Subcutaneous abdominal adipose tissue (tissue), 5 donors: ENCODE results near the gene EED.

Experiments
- H3K27ac ChIP-seq: one replicate; pipeline ENCODE4 v1.7.0; 2013; ENCODE audit warnings: low read depth, mild to moderate bottlenecking, inconsistent platforms, low read length, moderate library complexity
- H3K27me3 ChIP-seq, 5 donors: one replicate each; pipeline ENCODE4 v1.7.0; 2013; ENCODE audit warnings: low read length in 5 of 5, inconsistent platforms in 1 of 5; ENCODE audit not compliant: control insufficient read depth in 5 of 5, insufficient read depth in 4 of 5
- H3K36me3 ChIP-seq, 5 donors: one replicate each; pipeline ENCODE4 v1.7.0; 2013; ENCODE audit warnings: low read length in 5 of 5; ENCODE audit not compliant: control insufficient read depth in 5 of 5, insufficient read depth in 5 of 5
- H3K4me1 ChIP-seq, 5 donors: one replicate each; pipeline ENCODE4 v1.7.0; 2013; ENCODE audit warnings: low read length in 5 of 5, mild to moderate bottlenecking in 3 of 5, moderate library complexity in 1 of 5; ENCODE audit not compliant: control insufficient read depth in 5 of 5, insufficient read depth in 5 of 5
- H3K4me3 ChIP-seq, 5 donors: one replicate each; pipeline ENCODE4 v1.7.0; 2013; ENCODE audit warnings: low read length in 5 of 5, low read depth in 1 of 5
- H3K9ac ChIP-seq, 5 donors: one replicate each; pipeline ENCODE4 v1.7.0; 2013; ENCODE audit warnings: low read length in 5 of 5, mild to moderate bottlenecking in 4 of 5, moderate library complexity in 3 of 5
- H3K9me3 ChIP-seq, 5 donors: one replicate each; pipeline ENCODE4 v1.7.0; 2013; ENCODE audit warnings: low read length in 5 of 5; ENCODE audit not compliant: control insufficient read depth in 5 of 5
- donor health status: healthy.
- donor health status: healthy.
- donor health status: healthy.
- donor health status: healthy.
- donor health status: healthy.

Gene EED

GRCh38 chr11:86244522-86245368 lies at the start of gene EED:
TSS of gene EED (plus strand) at chr11:86244753. CDS start at chr11:86245230, 477 bp downstream.
- H3K36me3 ChIP-seq = no peaks in the 10 kb centered on the region
- peak within 1 kb of the TSS; percentile 42 to 99 (median 93) for H3K9ac ChIP-seq

GRCh38 chr11:86194998-86195397 lies 49.6 kb upstream of the EED start:
- no peaks in the 10 kb centered on the region for H3K27me3 ChIP-seq
- peaks cover 5 to 41% (median 25%) of the 10 kb centered on the region in 5 donors for H3K4me1 ChIP-seq
- no peaks in the 10 kb centered on the region for H3K36me3 ChIP-seq
- no peak overlapping the region for H3K27ac ChIP-seq
- no peaks in the 10 kb centered on the region for H3K9me3 ChIP-seq
- H3K9ac ChIP-seq = no peak overlapping the region
- no peak overlapping the region for H3K4me3 ChIP-seq

More at GRCh38 chr11:86244522-86245368, at the start of gene EED:
- Histone ChIP-seq H3K27ac (peak within 1 kb of the TSS; percentile 93), H3K9me3 (no peaks in the 10 kb centered on the region), H3K4me1 (peaks cover 5 to 34% (median 30%) of the 10 kb centered on the region in 5 donors), H3K4me3 (peak within 1 kb of the TSS; percentile 84 to 100 (median 98)), H3K27me3 (peaks cover 0 to 2% (median 0%) of the 10 kb centered on the region in 5 donors)

- Histone ChIP-seq H3K9me3 (no peaks in the 10 kb centered on the region), H3K4me1 (peaks cover 5 to 43% (median 25%) of the 10 kb centered on the region in 5 donors)
These were observed 48.4 kb upstream of the EED start for GRCh38 chr11:86196085-86196696.

GRCh38 chr11:86196913-86197312 lies 47.6 kb upstream of the EED start:
- Histone ChIP-seq H3K27ac (no peak overlapping the region), H3K9ac (no peak overlapping the region), H3K27me3 (no peaks in the 10 kb centered on the region), H3K4me1 (peaks cover 5 to 45% (median 26%) of the 10 kb centered on the region in 5 donors), H3K4me3 (no peak overlapping the region), H3K36me3 (no peaks in the 10 kb centered on the region), H3K9me3 (no peaks in the 10 kb centered on the region)

More at GRCh38 chr11:86196085-86196696, 48.4 kb upstream of the EED start:
- Histone ChIP-seq H3K4me3 (no peak overlapping the region), H3K27me3 (no peaks in the 10 kb centered on the region), H3K9ac (no peak overlapping the region), H3K36me3 (no peaks in the 10 kb centered on the region), H3K27ac (no peak overlapping the region)

GRCh38 chr11:86197448-86197847 lies 47.1 kb upstream of the EED start:
- H3K27ac ChIP-seq = no peak overlapping the region
- H3K4me1 ChIP-seq = peaks cover 5 to 45% (median 24%) of the 10 kb centered on the region in 5 donors

GRCh38 chr11:86198139-86198538 lies 46.4 kb upstream of the EED start:
- Histone ChIP-seq H3K9ac (no peak overlapping the region), H3K4me1 (peaks cover 5 to 45% (median 21%) of the 10 kb centered on the region in 5 donors), H3K27ac (no peak overlapping the region), H3K9me3 (no peaks in the 10 kb centered on the region), H3K4me3 (no peak overlapping the region), H3K27me3 (no peaks in the 10 kb centered on the region), H3K36me3 (no peaks in the 10 kb centered on the region)

More at GRCh38 chr11:86197448-86197847, 47.1 kb upstream of the EED start:
- H3K4me3 ChIP-seq = no peak overlapping the region
- no peak overlapping the region for H3K9ac ChIP-seq
- H3K9me3 ChIP-seq = no peaks in the 10 kb centered on the region
- no peaks in the 10 kb centered on the region for H3K36me3 ChIP-seq
- H3K27me3 ChIP-seq = no peaks in the 10 kb centered on the region

GRCh38 chr11:86199354-86199753 lies 45.2 kb upstream of the EED start:
- peaks cover 0 to 40% (median 16%) of the 10 kb centered on the region in 5 donors for H3K4me1 ChIP-seq
- H3K4me3 ChIP-seq = no peak overlapping the region
- no peak overlapping the region for H3K27ac ChIP-seq
- no peaks in the 10 kb centered on the region for H3K36me3 ChIP-seq
- H3K27me3 ChIP-seq = no peaks in the 10 kb centered on the region
- no peaks in the 10 kb centered on the region for H3K9me3 ChIP-seq
- H3K9ac ChIP-seq = no peak overlapping the region

- no peak overlapping the region for H3K4me3 ChIP-seq
- H3K9ac ChIP-seq = no peak overlapping the region
- H3K27ac ChIP-seq = no peak overlapping the region
- H3K27me3 ChIP-seq = no peaks in the 10 kb centered on the region
- H3K9me3 ChIP-seq = no peaks in the 10 kb centered on the region
- peaks cover 0 to 40% (median 26%) of the 10 kb centered on the region in 5 donors for H3K4me1 ChIP-seq
- no peaks in the 10 kb centered on the region for H3K36me3 ChIP-seq
These were observed 43.1 kb upstream of the EED start for GRCh38 chr11:86201371-86201884.

- H3K36me3 ChIP-seq = no peaks in the 10 kb centered on the region
- peak overlapping the region; percentile 74 for H3K27ac ChIP-seq
- H3K4me1 ChIP-seq = peaks cover 0 to 36% (median 23%) of the 10 kb centered on the region in 5 donors
- H3K9ac ChIP-seq = peak overlapping the region in 3 of 5 donors; percentile 49 to 67 (median 57)
- no peaks in the 10 kb centered on the region for H3K27me3 ChIP-seq
- H3K4me3 ChIP-seq = peak overlapping the region in 4 of 5 donors; percentile 48 to 75 (median 63)
- no peaks in the 10 kb centered on the region for H3K9me3 ChIP-seq
These were observed 42.6 kb upstream of the EED start for GRCh38 chr11:86202013-86202336.

GRCh38 chr11:86204356-86204755 lies 40.2 kb upstream of the EED start:
- Histone ChIP-seq H3K27me3 (no peaks in the 10 kb centered on the region), H3K4me1 (peaks cover 0 to 29% (median 17%) of the 10 kb centered on the region in 5 donors), H3K9ac (no peak overlapping the region), H3K36me3 (no peaks in the 10 kb centered on the region), H3K9me3 (no peaks in the 10 kb centered on the region), H3K4me3 (no peak overlapping the region), H3K27ac (no peak overlapping the region)
